ENCODE data around the gene ELOVL6. TPM values are rescaled to one million over a fixed set of nuclear protein-coding genes. Genes with fewer than 3 reads are reported as not detected.
"Not testable (repeated sequence)": the region's sequence is repeated elsewhere in the genome, so short reads cannot be mapped to it uniquely, and the experiment has no call there.

The ELOVL6 gene
- total and polyA plus RNA-seq, 10 of the 15 experiments (the other 5 are each of a cell fraction or from before 2014, with no cell fraction given): 3.9 to 33.5 (median 8.1) TPM

DNA sequence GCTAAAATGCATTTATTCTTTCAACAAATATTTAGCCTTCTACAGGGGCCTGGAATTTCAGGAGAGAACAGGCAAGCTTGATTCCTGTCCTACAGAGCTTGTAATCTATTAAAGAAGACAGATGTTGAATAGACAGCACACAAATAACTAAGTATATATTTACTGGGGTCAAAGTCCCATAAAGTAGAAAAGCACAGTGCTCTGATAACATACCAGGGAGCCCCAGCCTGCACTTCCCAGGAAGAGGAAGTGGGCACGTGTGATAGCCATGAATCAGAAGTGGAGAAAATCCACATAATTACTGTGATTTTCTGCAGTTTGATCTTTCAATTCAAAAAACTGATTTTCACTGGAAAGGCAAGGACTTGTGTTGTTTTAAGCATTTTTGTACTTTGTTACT lies 156.7 kb downstream of the ELOVL6 start (continued):
- TF ChIP-seq TARDBP (IDR thresholded peaks at IDR 0.05; ENCODE audit: borderline replicate concordance) (no peak), KLF5 (IDR thresholded peaks at IDR 0.05; ENCODE audit: partially characterized antibody) (no peak), MYB (IDR thresholded peaks at IDR 0.05; ENCODE audit: borderline replicate concordance, low read depth, low read length) (no peak)
- TF ChIP-seq, protein P1, sequence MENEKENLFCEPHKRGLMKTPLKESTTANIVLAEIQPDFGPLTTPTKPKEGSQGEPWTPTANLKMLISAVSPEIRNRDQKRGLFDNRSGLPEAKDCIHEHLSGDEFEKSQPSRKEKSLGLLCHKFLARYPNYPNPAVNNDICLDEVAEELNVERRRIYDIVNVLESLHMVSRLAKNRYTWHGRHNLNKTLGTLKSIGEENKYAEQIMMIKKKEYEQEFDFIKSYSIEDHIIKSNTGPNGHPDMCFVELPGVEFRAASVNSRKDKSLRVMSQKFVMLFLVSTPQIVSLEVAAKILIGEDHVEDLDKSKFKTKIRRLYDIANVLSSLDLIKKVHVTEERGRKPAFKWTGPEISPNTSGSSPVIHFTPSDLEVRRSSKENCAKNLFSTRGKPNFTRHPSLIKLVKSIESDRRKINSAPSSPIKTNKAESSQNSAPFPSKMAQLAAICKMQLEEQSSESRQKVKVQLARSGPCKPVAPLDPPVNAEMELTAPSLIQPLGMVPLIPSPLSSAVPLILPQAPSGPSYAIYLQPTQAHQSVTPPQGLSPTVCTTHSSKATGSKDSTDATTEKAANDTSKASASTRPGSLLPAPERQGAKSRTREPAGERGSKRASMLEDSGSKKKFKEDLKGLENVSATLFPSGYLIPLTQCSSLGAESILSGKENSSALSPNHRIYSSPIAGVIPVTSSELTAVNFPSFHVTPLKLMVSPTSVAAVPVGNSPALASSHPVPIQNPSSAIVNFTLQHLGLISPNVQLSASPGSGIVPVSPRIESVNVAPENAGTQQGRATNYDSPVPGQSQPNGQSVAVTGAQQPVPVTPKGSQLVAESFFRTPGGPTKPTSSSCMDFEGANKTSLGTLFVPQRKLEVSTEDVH (IDR thresholded peaks at IDR 0.05; ENCODE audit: low read depth, partially characterized antibody): no peak

- ChIA-PET CTCF (interaction anchor here (0.6 to 2.5 kb wide), 5 partner anchors 10 to 469 kb away, joined by 3 to 17 read pairs (median 4); no protein-coding TSS in a partner anchor), SMC1A (ENCODE audit: uncharacterized antibody, unreplicated experiment) (interaction anchor here (0.5 to 2.7 kb wide), 5 partner anchors 10 to 17 kb away, joined by 3 to 13 read pairs (median 5); no protein-coding TSS in a partner anchor), RAD21 (ENCODE audit: unreplicated experiment) (interaction anchor here (1.0 to 1.2 kb wide), 2 partner anchors 14 to 37 kb away, joined by 3 read pairs; no protein-coding TSS in a partner anchor), POLR2A (interaction anchor here (1.5 kb wide), 1 partner anchor 9 kb away, joined by 4 read pairs; no protein-coding TSS in a partner anchor)
- H3K36me3 ChIP-seq (ENCODE audit: control insufficient read depth in 2 of 2, insufficient read depth in 2 of 2, low read length in 1 of 2); H2AFZ ChIP-seq (ENCODE audit: control insufficient read depth, low read depth, low read length); H3K4me2 ChIP-seq (ENCODE audit: control insufficient read depth, insufficient read depth); H3K4me3 ChIP-seq; FAIRE-seq; BruUV-seq (replicated peaks); ATAC-seq; H4K20me1 ChIP-seq (ENCODE audit: control insufficient read depth, insufficient read depth); H3K9me3 ChIP-seq (replicated peaks; ENCODE audit: control insufficient read depth, insufficient read depth, low read length); H3K27me3 ChIP-seq (replicated peaks in 1 of 2; ENCODE audit: control insufficient read depth in 2 of 2, insufficient read depth in 2 of 2, low read length in 1 of 2); H3K4me1 ChIP-seq (ENCODE audit: control insufficient read depth, insufficient read depth, low read length); DNase-seq (ENCODE audit: low read depth, low spot score); intact Hi-C loops (cut with micrococcal nuclease; ENCODE audit: unreplicated experiment); in situ Hi-C loops (cut with MboI); H3K9ac ChIP-seq (ENCODE audit: control insufficient read depth, insufficient read depth, low read length); H3K27ac ChIP-seq (ENCODE audit: control insufficient read depth, insufficient read depth); H3K79me2 ChIP-seq (ENCODE audit: control insufficient read depth, insufficient read depth, low read length): not testable (repeated sequence)
- WGBS (ENCODE audit: insufficient coverage, insufficient replicate concordance, low lambda C conversion rate, missing lambda C conversion rate): 60% methylated on average over 11 of the region's 11 CpGs
These were observed 159.3 kb downstream of the ELOVL6 start for GRCh38 chr4:110039164-110039563.
